ENCODE measurements around the gene KANK3. TPM values are rescaled to one million over a fixed set of nuclear protein-coding genes. Genes with fewer than 3 reads are reported as not detected.
"Not testable (repeated sequence)": the region's sequence is repeated elsewhere in the genome, so short reads cannot be mapped to it uniquely, and the experiment has no call there.

KANK3 gene
- total RNA-seq, 1 experiment from 2014 or later: 7.7 TPM

DNA sequence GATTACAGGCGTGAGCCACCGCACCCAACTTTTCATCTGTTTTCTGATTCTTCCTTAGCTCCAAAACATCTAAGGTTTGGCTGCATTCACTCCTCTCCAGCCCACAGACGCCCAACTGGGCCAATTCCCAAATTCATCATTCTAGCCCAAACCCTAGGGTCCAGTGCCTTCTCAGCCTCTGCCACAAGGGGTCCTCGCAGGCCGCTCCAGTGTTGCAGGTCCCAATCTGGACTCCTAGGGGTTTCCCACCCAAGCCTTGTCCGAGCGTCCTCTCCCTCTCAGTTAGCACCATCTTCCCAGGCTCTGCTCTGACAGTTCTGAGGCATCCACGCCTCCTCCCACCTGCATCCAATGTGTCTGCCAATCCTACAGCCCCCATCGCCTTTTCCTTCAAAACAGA is 66.6 kb downstream of the KANK3 start:
- H4K8ac ChIP-seq (replicated peaks; ENCODE audit: insufficient read length, low read depth, low read length); H3K27me3 Mint-ChIP-seq (ENCODE audit: low read depth); H2BK15ac ChIP-seq (ENCODE audit: low read depth, low read length); H3K9me3 Mint-ChIP-seq; H3K4me1 Mint-ChIP-seq; H3K27ac Mint-ChIP-seq; H2BK20ac ChIP-seq (ENCODE audit: low read depth, low read length, poor library complexity, severe bottlenecking); H3K79me1 ChIP-seq (ENCODE audit: insufficient read depth, low read depth, low read length, poor library complexity, severe bottlenecking); H3K9me3 ChIP-seq (ENCODE audit: control insufficient read depth, low read depth, low read length); H3K4me3 Mint-ChIP-seq; H3K79me2 ChIP-seq (ENCODE audit: insufficient read depth, low read length); H3K56ac ChIP-seq (ENCODE audit: insufficient read length, low read depth, low read length); H3K36me3 Mint-ChIP-seq (ENCODE audit: insufficient read depth in 1 of 3, low read depth in 3 of 3); H3K18ac ChIP-seq (ENCODE audit: insufficient read length, low read depth, low read length); H3K9ac ChIP-seq (ENCODE audit: extremely low read depth, insufficient read length, low read length); H4K20me1 ChIP-seq (ENCODE audit: control insufficient read depth, insufficient read depth, insufficient read length); H3K4me2 ChIP-seq (ENCODE audit: insufficient read depth, insufficient read length, low read length); H3K4me1 ChIP-seq (ENCODE audit: insufficient read depth, low read length); H3K27me3 ChIP-seq (ENCODE audit: insufficient read depth, low read length); H3T11ph ChIP-seq (ENCODE audit: low read length); H2BK12ac ChIP-seq (ENCODE audit: insufficient read length, low read depth, low read length); DNase-seq; H2AK5ac ChIP-seq (ENCODE audit: insufficient read length, low read length); H2BK120ac ChIP-seq (ENCODE audit: low read depth, low read length, poor library complexity, severe bottlenecking); H3K4ac ChIP-seq (ENCODE audit: low read depth, low read length); H4K5ac ChIP-seq (ENCODE audit: insufficient read length, low read depth, low read length); H2BK5ac ChIP-seq (ENCODE audit: insufficient read length, low read length); H2AFZ ChIP-seq (ENCODE audit: low read length); H3K23ac ChIP-seq (ENCODE audit: insufficient read length, low read depth, low read length); H3K14ac ChIP-seq (ENCODE audit: insufficient read depth, low read length); H3K27ac ChIP-seq (ENCODE audit: insufficient read length, low read depth, low read length); H4K91ac ChIP-seq (ENCODE audit: insufficient read length, low read depth, low read length); H3K23me2 ChIP-seq (ENCODE audit: insufficient read length, low read depth, low read length, poor library complexity, severe bottlenecking): not testable (repeated sequence)
- WGBS (ENCODE audit: extremely low coverage, insufficient read length, low lambda C conversion rate): no CpG with 5 or more reads among the region's 9 CpGs

Small RNA genes within 50 kb of the gene (microRNA-seq; reads per million reads assigned to microRNA genes)
- gene MIR4999 (ENCODE audit: borderline microRNAs expressed): 0.35 reads per million

Other genes with a start within 250 kb of the KANK3 start
- 24.9 and 31.0 TPM in 2 replicates for gene FBN3, start 193.7 kb downstream of the KANK3 start, total RNA-seq (2021)
- 62.6 and 66.5 TPM in 2 replicates for gene CERS4, start 133.9 kb downstream of the KANK3 start, total RNA-seq (2021)
- 68.1 and 72.1 TPM in 2 replicates for gene CD320, start 34.9 kb downstream of the KANK3 start, total RNA-seq (2021)
- gene NDUFA7, start 21.9 kb downstream of the KANK3 start, total RNA-seq (2021): 70.7 and 73.0 TPM in 2 replicates
- gene RPS28, start 21.8 kb downstream of the KANK3 start, total RNA-seq (2021): 1,885 and 1,988 TPM in 2 replicates
- 1.9 and 2.5 TPM in 2 replicates for gene ANGPTL4, start 20.9 kb upstream of the KANK3 start, total RNA-seq (2021)
- 106 and 107 TPM in 2 replicates for gene RAB11B, start 47.1 kb upstream of the KANK3 start, total RNA-seq (2021)
- gene MARCHF2, start 70.0 kb upstream of the KANK3 start, total RNA-seq (2021): 23.1 and 27.5 TPM in 2 replicates
- 458 and 468 TPM in 2 replicates for gene HNRNPM, start 101.7 kb upstream of the KANK3 start, total RNA-seq (2021)
- 0.44 TPM in 2 replicates for gene PRAM1, start 159.4 kb upstream of the KANK3 start, total RNA-seq (2021)
- 29.3 and 38.1 TPM in 2 replicates for gene ZNF414, start 170.9 kb upstream of the KANK3 start, total RNA-seq (2021)
- gene MYO1F, start 234.2 kb upstream of the KANK3 start, total RNA-seq (2021): 1.0 and 1.2 TPM in 2 replicates